A673 (cell line): ENCODE measurements around the gene UCKL1. TPM values are rescaled to one million over a fixed set of nuclear protein-coding genes. Genes with fewer than 3 reads are reported as not detected.

ENCODE experiments used
- BruUV-seq: library from RNA; stranded (reverse); fragments of 400-500 nt; replicated peaks from 2 replicates; lab custom pipeline; 2021; lab: Mats Ljungman, UMichigan
- CTCF ChIA-PET: fragments of 300-600 bp; sonication (Branson Sonifier 250); formaldehyde crosslinking; loops from one replicate; lab custom pipeline; 2022; ENCODE audit warnings: antibody characterized with exemption; lab: Charles Lee
- POLR2A ChIA-PET: fragments of 300-600 bp; sonication (Branson Sonifier 250); formaldehyde crosslinking; loops from one replicate; lab custom pipeline; 2022; ENCODE audit warnings: antibody characterized with exemption; ENCODE audit not compliant: low non-redundant PET; lab: Charles Lee
- DNase-seq: peaks from one replicate; pipeline ENCODE4 v3.0.0-alpha.2; 2015; ENCODE audit warnings: low spot score
- H3K27ac ChIP-seq: fragments of 200-600 bp; sonication (generic); 2 replicates; pipeline ENCODE4 v1.5.1; 2016; ENCODE audit warnings: mixed run types, low read depth, mild to moderate bottlenecking, mixed read lengths, antibody characterized with exemption, low read length; ENCODE audit not compliant: poor library complexity, severe bottlenecking
- H3K27me3 ChIP-seq: fragments of 200-600 bp; sonication (generic); replicated peaks from 2 replicates; pipeline ENCODE4 v1.6.1; 2017; ENCODE audit warnings: mixed run types, low read depth, mild to moderate bottlenecking, mixed read lengths, antibody characterized with exemption, low read length; ENCODE audit not compliant: insufficient read depth, poor library complexity
- H3K36me3 ChIP-seq: fragments of 200-600 bp; sonication (generic); 2 replicates; pipeline ENCODE4 v1.6.1; 2016; ENCODE audit warnings: mixed run types, mild to moderate bottlenecking, mixed read lengths, antibody characterized with exemption, low read length; ENCODE audit not compliant: insufficient read depth, poor library complexity, severe bottlenecking
- H3K4me1 ChIP-seq: fragments of 200-600 bp; sonication (generic); 2 replicates; pipeline ENCODE4 v1.6.1; 2017; ENCODE audit warnings: mixed run types, mild to moderate bottlenecking, mixed read lengths, antibody characterized with exemption, low read length; ENCODE audit not compliant: insufficient read depth, poor library complexity, severe bottlenecking
- H3K4me3 ChIP-seq: fragments of 200-600 bp; sonication (generic); 2 replicates; pipeline ENCODE4 v1.5.1; 2016; ENCODE audit warnings: low read depth, mixed run types, mild to moderate bottlenecking, mixed read lengths, low read length; ENCODE audit not compliant: poor library complexity, severe bottlenecking
- H3K9me3 ChIP-seq: fragments of 200-600 bp; sonication (generic); 2 replicates; pipeline ENCODE4 v1.6.1; 2016; ENCODE audit warnings: mixed run types, low read depth, mild to moderate bottlenecking, mixed read lengths, antibody characterized with exemption, low read length; ENCODE audit not compliant: poor library complexity, severe bottlenecking
- CTCF ChIP-seq: fragments of 300-800, 200-600 bp; sonication (generic); conservative IDR thresholded peaks from 2 replicates; pipeline ENCODE4 v1.5.1; 2017; ENCODE audit warnings: low read depth, mild to moderate bottlenecking, antibody characterized with exemption, low read length, moderate library complexity, mixed read lengths
- EZH2 ChIP-seq: fragments of 200-600 bp; sonication (generic); IDR thresholded peaks from 2 replicates; pipeline ENCODE4 v1.6.1; 2017; ENCODE audit warnings: borderline replicate concordance, low read depth, mild to moderate bottlenecking, mixed read lengths, antibody characterized with exemption, low read length; ENCODE audit not compliant: poor library complexity, severe bottlenecking
- intact Hi-C: fragments of 100-400 bp; cut with micrococcal nuclease; formaldehyde crosslinking; loops from one replicate; pipeline ENCODE4 v1.10.0; 2022; ENCODE audit not compliant: unreplicated experiment
- total RNA-seq: library from RNA; stranded (reverse); gene quantifications from 2 replicates; pipeline ENCODE4 v1.2.3, GENCODE V29; 2021

The UCKL1 gene
- total RNA-seq, 1 experiment from 2014 or later, result 53.3 TPM

GRCh38 chr20:63968136-63968927 is 12.1 kb upstream of the UCKL1 start:
- Histone ChIP-seq H3K27me3 (no peaks in the 10 kb centered on the region), H3K4me1 (peaks cover 5% of the 10 kb centered on the region), H3K4me3 (peak overlapping the region; percentile 73), H3K9me3 (peaks cover 11% of the 10 kb centered on the region), H3K27ac (peak overlapping the region; percentile 84), H3K36me3 (peaks cover 37% of the 10 kb centered on the region)
- ChIA-PET CTCF (no interaction called here), POLR2A (no interaction called here)
- no peak for DNase-seq
- intact Hi-C loops, result no loop called here
- TF ChIP-seq CTCF (no peak), EZH2 (no peak)
- TSS peak; percentile 47 for BruUV-seq

DNA sequence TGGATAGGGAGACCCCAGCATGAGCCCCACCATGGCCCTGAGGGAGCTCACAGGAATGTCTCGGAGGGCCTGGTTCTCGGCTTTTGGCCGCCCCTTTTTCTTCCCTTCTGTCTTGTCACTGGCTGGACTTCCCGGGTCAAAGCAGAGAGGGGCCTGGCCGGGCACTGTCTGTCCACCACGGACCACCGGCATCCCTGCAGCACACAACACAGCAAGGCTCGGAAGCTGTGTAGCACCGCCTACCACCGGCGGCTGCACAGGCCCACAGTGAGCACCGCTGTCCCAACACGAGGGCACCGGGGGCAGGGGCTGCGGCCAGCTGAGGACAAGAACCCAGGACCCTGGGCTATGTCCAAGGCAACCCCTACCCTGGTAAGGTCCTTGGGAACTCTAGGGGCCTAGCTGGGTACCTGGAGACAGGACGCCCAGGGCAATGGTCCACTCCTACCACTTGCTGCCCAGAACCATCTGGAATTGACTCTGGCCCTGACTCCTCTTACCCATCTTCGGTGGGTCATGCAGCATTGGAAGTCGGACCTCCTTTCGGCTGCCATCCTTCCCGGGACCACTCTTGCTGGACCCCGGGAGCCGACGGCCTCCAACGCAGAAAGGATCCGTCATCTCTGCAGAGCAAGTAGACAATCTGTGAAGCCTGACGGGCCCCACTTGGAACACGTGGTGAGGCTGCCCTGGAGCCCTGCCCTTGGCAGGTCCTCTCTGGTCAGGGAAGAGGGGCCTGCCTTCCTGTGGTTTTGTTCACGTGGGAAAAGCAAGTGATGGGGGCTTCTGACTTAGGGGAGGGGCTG is 11.3 kb upstream of the UCKL1 start:
- ChIA-PET POLR2A (no interaction called here), CTCF (no interaction called here)
- intact Hi-C loops, result no loop called here
- H3K27ac ChIP-seq, result no peak overlapping the region
- H3K36me3 ChIP-seq, result peaks cover 45% of the 10 kb centered on the region
- no peaks in the 10 kb centered on the region for H3K27me3 ChIP-seq
- TF ChIP-seq EZH2 (no peak), CTCF (no peak)
- H3K9me3 ChIP-seq, result peaks cover 11% of the 10 kb centered on the region
- H3K4me1 ChIP-seq, result peaks cover 5% of the 10 kb centered on the region
- no peak overlapping the region for H3K4me3 ChIP-seq
- no TSS peak for BruUV-seq
- no peak for DNase-seq

GRCh38 chr20:63966944-63967322 is 10.7 kb upstream of the UCKL1 start:
- ChIA-PET CTCF (no interaction called here), POLR2A (no interaction called here)
- Histone ChIP-seq H3K4me1 (peaks cover 5% of the 10 kb centered on the region), H3K4me3 (no peak overlapping the region), H3K9me3 (peaks cover 11% of the 10 kb centered on the region), H3K36me3 (peaks cover 49% of the 10 kb centered on the region), H3K27me3 (no peaks in the 10 kb centered on the region), H3K27ac (no peak overlapping the region)
- no TSS peak for BruUV-seq
- DNase-seq, result no peak
- intact Hi-C loops, result no loop called here
- TF ChIP-seq EZH2, result no peak
- no peak for TF ChIP-seq CTCF
